Pancreas (tissue), 10 donors: Measurements from ENCODE around the gene RAB40C. TPM values are rescaled to one million over a fixed set of nuclear protein-coding genes. Genes with fewer than 3 reads are reported as not detected.

Source experiments
- ATAC-seq, 4 donors: fragments of 200-7000 bp; cut with Tn5 transposase; one replicate each; pipeline versions ENCODE4 v1.8.0 to v1.9.1; 2020; ENCODE audit warnings: mild to moderate bottlenecking in 4 of 4, moderate library complexity in 4 of 4
- DNase-seq, 6 donors: peaks; one replicate each; pipeline ENCODE4 v3.0.0-alpha.2; 2020
- FAIRE-seq: peaks from 2 replicates; lab custom pipeline; 2012; peaks lifted over from hg19 to GRCh38; lab: Jason Lieb, UNC
- H3K27ac ChIP-seq, 4 donors: fragments of 200-600 bp; sonication (generic); 1 replicate in 3 of 4; 2 replicates in 1 of 4; pipeline versions ENCODE4 v1.5.0 to v1.8.0; 2020
- H3K27me3 ChIP-seq, 4 donors: fragments of 200-600 bp; one replicate each; pipeline ENCODE4 v1.8.0; 2021
- H3K36me3 ChIP-seq, 3 donors: fragments of 200-600 bp; sonication (generic) in 1 of 3; one replicate each; pipeline versions ENCODE4 v1.5.0 to v1.8.0; 2020 to 2021
- H3K4me1 ChIP-seq, 3 donors: fragments of 200-600 bp; one replicate each; pipeline ENCODE4 v1.8.0; 2021
- H3K4me3 ChIP-seq, 4 donors: fragments of 200-600 bp; sonication (generic) in 2 of 4; one replicate each; pipeline versions ENCODE4 v1.5.0 to v1.8.0; 2020 to 2021
- H3K9me3 ChIP-seq, 4 donors: fragments of 200-600 bp; one replicate each; pipeline ENCODE4 v1.8.0; 2021
- CTCF ChIP-seq, 4 donors: fragments of 200-600 bp; sonication (generic) in 3 of 4; IDR thresholded peaks; one replicate each; pipeline versions ENCODE4 v1.5.0 to v1.8.0; 2021; ENCODE audit warnings: antibody characterized with exemption in 4 of 4
- WGBS, 2 donors: extraction: QIAGEN DNeasy Blood & Tissue Kit; methylation state at CpG; one replicate each; pipeline ENCODE4 v1.1.7; 2013; 5-methylcytosine and 5-hydroxymethylcytosine counted together
- intact Hi-C, 3 donors: fragments of 100-400 bp; cut with DNase I; formaldehyde crosslinking; loops; one replicate each; pipeline versions ENCODE4 v1.11.1 to v1.14.2; 2022
- polyA plus RNA-seq, 2 donors: library from polyadenylated mRNA; stranded (reverse); fragments of 200-250 nt; gene quantifications; one replicate each; pipeline ENCODE4 v1.2.3, GENCODE V29; 2013
- total RNA-seq, 6 donors: library from RNA; stranded (reverse); fragmentation: NEBNext Ultra II Directional in 4 of 6; extraction: Animal tissue kit (Norgen Biotek cat#: 25700) in 4 of 6; gene quantifications; one replicate each; pipeline versions ENCODE4 v1.2.1 to v1.2.4, GENCODE V29; 2021 to 2023
- donor health status: healthy with polysubstance abuse.
- donor health status: DM: no; HTN: no; CAD: no; lungs with moderate emphysema.
- donor health status: DM: no; HTN: no; CAD: no.
- donor health status: control.
- donor health status: control.
- donor health status: Bipolar disorder and iron deficiency.
- donor health status: DM: yes; HTN: yes; CAD: no.
- donor health status: DM: no; HTN: no; CAD: no.
- donor health status: DM: no; HTN: no; CAD: no.
- donor health status: DM: yes; HTN: yes; CAD: no.

The RAB40C gene
- total and polyA plus RNA-seq, 8 donors: 19.4 to 71.4 (median 33.8) TPM

- Histone ChIP-seq H3K4me1 (peaks cover 0 to 5% (median 3%) of the 10 kb centered on the region in 3 donors), H3K36me3 (no peaks in the 10 kb centered on the region), H3K27ac (no peak overlapping the region), H3K4me3 (no peak overlapping the region), H3K9me3 (no peaks in the 10 kb centered on the region), H3K27me3 (no peaks in the 10 kb centered on the region)
- no peak for ATAC-seq
- no peak for TF ChIP-seq CTCF (IDR thresholded peaks at IDR 0.05)
- 52 to 58% methylated on average over 28 to 35 of the region's 35 CpGs for WGBS, 2 donors
- no peak for DNase-seq
- no peak for FAIRE-seq
- intact Hi-C loops: no loop called here
Observed at GRCh38 chr16:565419-566330, 24.2 kb upstream of the RAB40C start.

GRCh38 chr16:566475-567372 is 23.1 kb upstream of the RAB40C start, which contains the start of gene NHLRC4:
Gene NHLRC4, plus strand, starts transcription at chr16:567005. Its CDS starts 1,043 bp downstream, at chr16:568048.
- TF ChIP-seq CTCF (IDR thresholded peaks at IDR 0.05): no peak
- ATAC-seq (peak in 3 of 4 donors; percentile 6 to 18 (median 14)), DNase-seq (no peak), FAIRE-seq (no peak)
- no peaks in the 10 kb centered on the region for H3K9me3 ChIP-seq
- peaks cover 0 to 5% (median 3%) of the 10 kb centered on the region in 3 donors for H3K4me1 ChIP-seq
- WGBS, 2 donors: 59 to 60% methylated on average over 25 to 26 of the region's 26 CpGs
- intact Hi-C loops: no loop called here
- peak within 1 kb of the TSS in 1 of 4 donors; percentile 23 for H3K4me3 ChIP-seq
- H3K27ac ChIP-seq: no peak within 1 kb of the TSS
- no peaks in the 10 kb centered on the region for H3K27me3 ChIP-seq
- H3K36me3 ChIP-seq: no peaks in the 10 kb centered on the region

- Histone ChIP-seq H3K4me3 (peak overlapping the region in 1 of 4 donors; percentile 23), H3K27me3 (no peaks in the 10 kb centered on the region), H3K36me3 (no peaks in the 10 kb centered on the region), H3K4me1 (peaks cover 0 to 5% (median 3%) of the 10 kb centered on the region in 3 donors), H3K9me3 (no peaks in the 10 kb centered on the region), H3K27ac (no peak overlapping the region)
- 90 to 93% methylated on average over 34 to 35 of the region's 35 CpGs for WGBS, 2 donors
- DNase-seq: no peak
- no peak for ATAC-seq
- no peak for FAIRE-seq
- intact Hi-C loops: no loop called here
- TF ChIP-seq CTCF (IDR thresholded peaks at IDR 0.05): no peak
Observed at GRCh38 chr16:567373-568256, 22.3 kb upstream of the RAB40C start.

- ATAC-seq: no peak
- intact Hi-C loops: no loop called here
- FAIRE-seq: no peak
Observed at GRCh38 chr16:568401-569258, 21.2 kb upstream of the RAB40C start.

More at GRCh38 chr16:568401-569258, 21.2 kb upstream of the RAB40C start:
- no peaks in the 10 kb centered on the region for H3K36me3 ChIP-seq
- no peak overlapping the region for H3K27ac ChIP-seq
- TF ChIP-seq CTCF (IDR thresholded peaks at IDR 0.05): no peak
- peaks cover 0 to 5% (median 3%) of the 10 kb centered on the region in 3 donors for H3K4me1 ChIP-seq
- WGBS, 2 donors: 71 to 72% methylated on average over 10 to 11 of the region's 11 CpGs
- H3K27me3 ChIP-seq: no peaks in the 10 kb centered on the region
- no peaks in the 10 kb centered on the region for H3K9me3 ChIP-seq
- no peak overlapping the region for H3K4me3 ChIP-seq
- no peak for DNase-seq
